ENCODE data around the gene CNOT9.

- TF ChIP-seq CTCF (IDR thresholded peaks at IDR 0.05; ENCODE audit: insufficient read depth, low read depth, low read length) (no peak), EZH2 (IDR thresholded peaks at IDR 0.05; ENCODE audit: insufficient read depth, low read length) (no peak)
These were observed 396 bp downstream of the CNOT9 start for GRCh38 chr2:218569038-218569431.
